Gastroesophageal sphincter (tissue), 4 donors: ENCODE measurements around the gene LTN1. TPM values are rescaled to one million over a fixed set of nuclear protein-coding genes. Genes with fewer than 3 reads are reported as not detected.

ENCODE experiments used
- ATAC-seq: fragments of 150-250 bp; one replicate; pipeline ENCODE4 v1.9.1; 2016; ENCODE audit warnings: mild to moderate bottlenecking, moderate library complexity
- H3K27ac ChIP-seq, 4 donors: fragments of 200-600 bp; sonication (generic) in 3 of 4; 1 replicate in 3 of 4; 2 replicates in 1 of 4; pipeline ENCODE4 v1.5.1; 2016 to 2019
- H3K27me3 ChIP-seq: fragments of 200-600 bp; sonication (generic); one replicate; pipeline ENCODE4 v1.5.1; 2019
- H3K36me3 ChIP-seq, 2 donors: fragments of 200-600 bp; sonication (generic); one replicate each; pipeline ENCODE4 v1.5.1; 2019; ENCODE audit warnings: control low read depth in 1 of 2
- H3K4me1 ChIP-seq, 3 donors: fragments of 200-600 bp; sonication (generic); 1 replicate in 2 of 3; 2 replicates in 1 of 3; pipeline ENCODE4 v1.5.1; 2016 to 2019; ENCODE audit warnings: control low read depth in 2 of 3
- H3K4me3 ChIP-seq, 2 donors: fragments of 200-600 bp; sonication (generic); one replicate each; pipeline ENCODE4 v1.5.1; 2019; ENCODE audit warnings: mild to moderate bottlenecking in 1 of 2, moderate library complexity in 1 of 2
- H3K9me3 ChIP-seq, 3 donors: fragments of 200-600 bp; sonication (generic); one replicate each; pipeline ENCODE4 v1.5.1; 2017 to 2019; ENCODE audit warnings: control low read depth in 2 of 3
- EP300 ChIP-seq: sonication (generic); formaldehyde crosslinking; IDR thresholded peaks from one replicate; pipeline ENCODE4 v1.6.1; 2017; ENCODE audit warnings: antibody characterized with exemption, mild to moderate bottlenecking
- POLR2A ChIP-seq, 2 donors: fragments of 450-650 bp; IDR thresholded peaks; one replicate each; pipeline ENCODE4 v1.6.1; 2017; ENCODE audit warnings: antibody characterized with exemption in 2 of 2, mild to moderate bottlenecking in 2 of 2, moderate library complexity in 1 of 2
- POLR2AphosphoS5 ChIP-seq: sonication (generic); formaldehyde crosslinking; IDR thresholded peaks from one replicate; pipeline ENCODE4 v1.6.1; 2017; ENCODE audit warnings: antibody characterized with exemption
- WGBS, 2 donors: methylation state at CpG; one replicate each; pipeline ENCODE4 v1.1.5; 2018; ENCODE audit warnings: low coverage in 1 of 2; 5-methylcytosine and 5-hydroxymethylcytosine counted together
- total RNA-seq, 4 donors: library from RNA; depleted of rRNA; stranded (reverse); fragments of >200 nt; gene quantifications; one replicate each; pipeline ENCODE4 v1.1.0, GENCODE V29; 2016
- TF ChIP-seq, protein P1 (sequence below), 4 experiments: fragments of 200-600 bp in 2 of 4; fragments of 450-650 bp in 2 of 4; sonication (generic) in 1 of 4; IDR thresholded peaks; one replicate each; pipeline ENCODE4 v1.5.1; 2017 to 2019; ENCODE audit warnings: antibody characterized with exemption in 4 of 4, mild to moderate bottlenecking in 2 of 4, moderate library complexity in 2 of 4

LTN1 gene
- total RNA-seq, 4 donors from 2014 or later, result 22.2 to 40.6 (median 31.8) TPM

DNA sequence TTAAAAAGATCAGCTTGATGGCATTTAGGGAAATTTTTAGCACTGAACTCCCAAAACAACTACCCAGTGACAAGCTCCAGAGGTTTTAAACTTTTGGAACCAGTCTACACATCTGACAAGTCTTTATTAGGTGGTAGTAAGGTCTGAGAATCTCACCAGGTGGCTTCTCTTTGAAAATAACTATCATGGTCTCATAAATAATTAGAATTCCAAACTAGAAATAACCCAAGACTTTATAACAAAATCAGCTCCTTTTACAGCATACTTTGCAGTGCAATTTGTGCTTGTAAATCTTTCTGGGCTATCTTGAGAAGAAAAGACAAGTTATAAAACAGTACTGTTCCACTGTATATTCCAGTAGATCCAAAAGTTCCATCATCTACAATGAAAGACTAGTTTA, 108.7 kb downstream of the LTN1 start:
- TF ChIP-seq EP300 (no peak), POLR2A (IDR thresholded peaks at IDR 0.05) (no peak), POLR2AphosphoS5 (no peak)
- TF ChIP-seq, protein P1, sequence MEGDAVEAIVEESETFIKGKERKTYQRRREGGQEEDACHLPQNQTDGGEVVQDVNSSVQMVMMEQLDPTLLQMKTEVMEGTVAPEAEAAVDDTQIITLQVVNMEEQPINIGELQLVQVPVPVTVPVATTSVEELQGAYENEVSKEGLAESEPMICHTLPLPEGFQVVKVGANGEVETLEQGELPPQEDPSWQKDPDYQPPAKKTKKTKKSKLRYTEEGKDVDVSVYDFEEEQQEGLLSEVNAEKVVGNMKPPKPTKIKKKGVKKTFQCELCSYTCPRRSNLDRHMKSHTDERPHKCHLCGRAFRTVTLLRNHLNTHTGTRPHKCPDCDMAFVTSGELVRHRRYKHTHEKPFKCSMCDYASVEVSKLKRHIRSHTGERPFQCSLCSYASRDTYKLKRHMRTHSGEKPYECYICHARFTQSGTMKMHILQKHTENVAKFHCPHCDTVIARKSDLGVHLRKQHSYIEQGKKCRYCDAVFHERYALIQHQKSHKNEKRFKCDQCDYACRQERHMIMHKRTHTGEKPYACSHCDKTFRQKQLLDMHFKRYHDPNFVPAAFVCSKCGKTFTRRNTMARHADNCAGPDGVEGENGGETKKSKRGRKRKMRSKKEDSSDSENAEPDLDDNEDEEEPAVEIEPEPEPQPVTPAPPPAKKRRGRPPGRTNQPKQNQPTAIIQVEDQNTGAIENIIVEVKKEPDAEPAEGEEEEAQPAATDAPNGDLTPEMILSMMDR (IDR thresholded peaks at IDR 0.05), result no peak
- no peak for ATAC-seq
- Histone ChIP-seq H3K36me3 (peaks cover 0 to 37% of the 10 kb centered on the region in 2 donors), H3K4me1 (peaks cover 0 to 19% (median 3%) of the 10 kb centered on the region in 3 donors), H3K27me3 (no peaks in the 10 kb centered on the region), H3K4me3 (peak overlapping the region; percentile 60 to 64), H3K9me3 (no peaks in the 10 kb centered on the region), H3K27ac (peak overlapping the region; percentile 84 to 97 (median 92))

DNA sequence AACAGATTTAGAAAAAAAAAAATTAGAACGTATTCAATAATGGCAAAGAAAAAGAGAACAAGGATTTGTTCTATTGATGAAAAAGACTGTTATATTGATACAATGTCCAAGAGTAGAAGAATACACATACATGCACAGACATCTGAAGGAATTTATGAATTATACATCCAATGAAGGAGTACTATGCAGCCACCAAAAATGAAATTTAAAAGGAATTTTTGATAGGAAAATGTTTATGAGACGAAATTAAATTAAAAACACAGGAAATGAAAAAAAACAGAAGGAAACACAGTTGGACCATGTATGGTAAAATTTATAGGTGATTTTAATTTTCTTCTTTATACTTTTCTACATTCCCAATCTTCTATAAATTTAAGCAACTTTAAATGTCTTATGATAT, 110.3 kb downstream of the LTN1 start:
- Histone ChIP-seq H3K4me3 (no peak overlapping the region), H3K27ac (no peak overlapping the region), H3K36me3 (peaks cover 0 to 47% of the 10 kb centered on the region in 2 donors), H3K4me1 (peaks cover 0 to 19% (median 3%) of the 10 kb centered on the region in 3 donors), H3K27me3 (no peaks in the 10 kb centered on the region), H3K9me3 (no peaks in the 10 kb centered on the region)
- ATAC-seq, result no peak
- TF ChIP-seq POLR2A (IDR thresholded peaks at IDR 0.05) (no peak), EP300 (no peak), POLR2AphosphoS5 (no peak)
- TF ChIP-seq, protein P1 (IDR thresholded peaks at IDR 0.05), result no peak
- WGBS, 2 donors, result 46 to 47% methylated on average over 2 of the region's 2 CpGs

Other genes with a start within 250 kb of the LTN1 start
- gene RWDD2B, start 26.5 kb upstream of the LTN1 start, total RNA-seq, result 10 to 100 TPM; 11.9 to 21.0 (median 16.3) TPM
- 10 to 100 TPM; 37.4 to 65.4 (median 45.7) TPM for gene USP16, start 31.8 kb upstream of the LTN1 start, total RNA-seq
- 100 to 1,000 TPM in 1 of 4 donors, 10 to 100 TPM in 3; 90.6 to 133 (median 90.9) TPM for gene CCT8, start 80.8 kb upstream of the LTN1 start, total RNA-seq
- gene MAP3K7CL, start 137.8 kb upstream of the LTN1 start, total RNA-seq, result 1 to 10 TPM; 1.5 to 2.6 (median 2.2) TPM